HG02763 (cell line): ENCODE measurements around the gene FAAH.
"Not testable (repeated sequence)": the region's sequence is repeated elsewhere in the genome, so short reads cannot be mapped to it uniquely, and the experiment has no call there.

Experiments used
- ATAC-seq: cut with Tn5 transposase; IDR thresholded peaks from one replicate; pipeline ENCODE4 v1.9.1; 2021; ENCODE audit warnings: mild to moderate bottlenecking, moderate library complexity; ENCODE audit not compliant: unreplicated experiment

FAAH gene

GRCh38 chr1:46394108-46394871 is at the start of gene FAAH:
Gene FAAH (plus strand): TSS chr1:46394317. CDS start chr1:46394349, 32 bp downstream.
- no peak for ATAC-seq

- ATAC-seq: no peak
These were observed 49.6 kb upstream of the FAAH start for GRCh38 chr1:46344481-46344880.

- no peak for ATAC-seq
These were observed 48.8 kb upstream of the FAAH start for GRCh38 chr1:46345281-46345680.

- no peak for ATAC-seq
These were observed 41.8 kb upstream of the FAAH start for GRCh38 chr1:46352363-46352762.

GRCh38 chr1:46355920-46356319 is 38.2 kb upstream of the FAAH start:
- ATAC-seq: not testable (repeated sequence)

GRCh38 chr1:46362158-46362557 is 32.0 kb upstream of the FAAH start:
- no peak for ATAC-seq

GRCh38 chr1:46363121-46363520 is 31.0 kb upstream of the FAAH start:
- no peak for ATAC-seq

GRCh38 chr1:46364612-46365011 is 29.5 kb upstream of the FAAH start:
- ATAC-seq: no peak

GRCh38 chr1:46365796-46366195 is 28.3 kb upstream of the FAAH start:
- ATAC-seq: not testable (repeated sequence)

- no peak for ATAC-seq
These were observed 27.0 kb upstream of the FAAH start for GRCh38 chr1:46367072-46367471.

GRCh38 chr1:46367701-46368100 is 26.4 kb upstream of the FAAH start:
- ATAC-seq: not testable (repeated sequence)

GRCh38 chr1:46368791-46369190 is 25.3 kb upstream of the FAAH start:
- ATAC-seq: no peak

- ATAC-seq: no peak
These were observed 24.4 kb upstream of the FAAH start for GRCh38 chr1:46369542-46370213.

GRCh38 chr1:46370214-46370633 is 23.9 kb upstream of the FAAH start:
- no peak for ATAC-seq

GRCh38 chr1:46372431-46372830 is 21.7 kb upstream of the FAAH start:
- no peak for ATAC-seq

- no peak for ATAC-seq
These were observed 14.1 kb upstream of the FAAH start for GRCh38 chr1:46379996-46380395.

- no peak for ATAC-seq
These were observed 13.6 kb upstream of the FAAH start for GRCh38 chr1:46380508-46380907.

- no peak for ATAC-seq
These were observed 607 bp upstream of the FAAH start for GRCh38 chr1:46393510-46393909.

- ATAC-seq: no peak
These were observed 852 bp downstream of the FAAH start for GRCh38 chr1:46394872-46395465.

GRCh38 chr1:46396441-46397398 is 2.6 kb downstream of the FAAH start:
- no peak for ATAC-seq

- ATAC-seq: no peak
These were observed 5.2 kb downstream of the FAAH start for GRCh38 chr1:46399307-46399706.
